ENCODE data around the gene SLC35F4.

DNA sequence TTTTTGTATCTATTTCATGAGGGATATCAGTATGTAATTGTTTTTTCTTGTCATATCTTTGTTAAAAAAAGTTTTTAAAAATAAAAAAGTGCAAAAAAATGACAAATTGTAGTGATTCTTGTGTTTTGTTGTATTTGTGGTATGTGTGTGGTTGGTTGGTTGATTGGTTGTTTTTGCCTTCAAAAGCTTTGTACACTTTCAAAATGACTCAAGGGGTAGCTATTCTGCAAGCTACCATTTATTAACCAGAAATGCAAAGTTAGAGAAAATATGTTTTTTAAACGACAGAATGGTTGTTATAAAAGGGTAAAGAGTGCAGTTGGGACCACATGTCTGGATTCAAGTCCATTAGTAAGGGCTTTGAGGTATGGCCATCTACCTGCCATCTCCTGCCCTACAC, 119.3 kb downstream of the SLC35F4 start:
- TF ChIP-seq CTCF (IDR thresholded peaks at IDR 0.05) (no peak), EZH2 (IDR thresholded peaks at IDR 0.05; ENCODE audit: borderline replicate concordance, insufficient read depth, low read depth, low read length, poor library complexity, severe bottlenecking) (no peak)
